Activated CD4-positive, alpha-beta T cell treated with anti-CD3 and anti-CD28 coated beads, Interleukin-2, amount 50 U/mL, for 48 hours (primary cell): Measurements from ENCODE around the gene STX7.
A peak's percentile ranks its signal among the peaks of the same experiment; 100 is the strongest.

ENCODE experiments used
- DNase-seq, 2 experiments: peaks; one replicate each; pipeline ENCODE4 v3.0.0-alpha.2; 2020

STX7 gene

GRCh38 chr6:132466952-132467351 is 46.0 kb downstream of the STX7 start:
- no peak for DNase-seq

- DNase-seq = no peak
Measured at GRCh38 chr6:132465530-132466485, 47.1 kb downstream of the STX7 start.

GRCh38 chr6:132464538-132465256 is 48.2 kb downstream of the STX7 start:
- DNase-seq = no peak

- DNase-seq = no peak
Measured at GRCh38 chr6:132461958-132462357, 51.0 kb downstream of the STX7 start.

- no peak for DNase-seq
Measured at GRCh38 chr6:132459605-132459952, 53.3 kb downstream of the STX7 start.

GRCh38 chr6:132458887-132459604 is 53.9 kb downstream of the STX7 start:
- DNase-seq = no peak

- DNase-seq = peak in 1 of 2 experiments; percentile 5
Measured at GRCh38 chr6:132456700-132457143, 56.2 kb downstream of the STX7 start.

- DNase-seq = no peak
Measured at GRCh38 chr6:132446855-132447241, 66.1 kb downstream of the STX7 start.

GRCh38 chr6:132446141-132446854 is 66.6 kb downstream of the STX7 start:
- no peak for DNase-seq

GRCh38 chr6:132445201-132445951 is 67.5 kb downstream of the STX7 start:
- no peak for DNase-seq

- no peak for DNase-seq
Measured at GRCh38 chr6:132443206-132443605, 69.7 kb downstream of the STX7 start.

GRCh38 chr6:132430110-132430509 is 82.8 kb downstream of the STX7 start:
- no peak for DNase-seq

GRCh38 chr6:132425176-132425575 is 87.7 kb downstream of the STX7 start:
- no peak for DNase-seq

GRCh38 chr6:132423839-132424238 is 89.1 kb downstream of the STX7 start:
- no peak for DNase-seq

- no peak for DNase-seq
Measured at GRCh38 chr6:132418235-132418965, 94.5 kb downstream of the STX7 start.

- no peak for DNase-seq
Measured at GRCh38 chr6:132414761-132415160, 98.2 kb downstream of the STX7 start.

- no peak for DNase-seq
Measured at GRCh38 chr6:132414322-132414721, 98.6 kb downstream of the STX7 start.

- DNase-seq = no peak
Measured at GRCh38 chr6:132413499-132413802, 99.5 kb downstream of the STX7 start.

- DNase-seq = no peak
Measured at GRCh38 chr6:132412656-132413498, 100.0 kb downstream of the STX7 start.

- DNase-seq = no peak
Measured at GRCh38 chr6:132411296-132411695, 101.6 kb downstream of the STX7 start.
